GM12892 (cell line): ENCODE measurements around the gene NGEF.

Experiments
- POLR2A ChIP-seq: IDR thresholded peaks from 2 replicates; pipeline ENCODE4 v1.6.1; 2011; ENCODE audit warnings: low read depth, low read length, control low read depth
- POLR2AphosphoS5 ChIP-seq: IDR thresholded peaks from 2 replicates; pipeline ENCODE4 v1.6.1; 2011; ENCODE audit warnings: low read depth, low read length, control low read depth
- TAF1 ChIP-seq: IDR thresholded peaks from 2 replicates; pipeline ENCODE4 v1.6.1; 2011; ENCODE audit warnings: low read depth, mild to moderate bottlenecking, control low read depth, low read length, borderline replicate concordance

GRCh38 chr2:232884001-232884421, 129.0 kb downstream of the NGEF start:
- no peak for TF ChIP-seq POLR2AphosphoS5
- TF ChIP-seq POLR2A = no peak
- TF ChIP-seq TAF1 = no peak
